Breast epithelium (tissue), 3 donors: ENCODE data around the gene NCOA5.
"Not testable (repeated sequence)": the region's sequence is repeated elsewhere in the genome, so short reads cannot be mapped to it uniquely, and the experiment has no call there.

Experiments used
- CTCF ChIP-seq, 3 donors: fragments of 450-650 bp; IDR thresholded peaks; one replicate each; pipeline ENCODE4 v1.5.1; 2016 to 2017; ENCODE audit warnings: antibody characterized with exemption in 3 of 3, mild to moderate bottlenecking in 3 of 3, moderate library complexity in 3 of 3
- POLR2A ChIP-seq: fragments of 450-650 bp; IDR thresholded peaks from one replicate; pipeline ENCODE4 v1.6.1; 2016; ENCODE audit warnings: antibody characterized with exemption, mild to moderate bottlenecking, moderate library complexity

DNA sequence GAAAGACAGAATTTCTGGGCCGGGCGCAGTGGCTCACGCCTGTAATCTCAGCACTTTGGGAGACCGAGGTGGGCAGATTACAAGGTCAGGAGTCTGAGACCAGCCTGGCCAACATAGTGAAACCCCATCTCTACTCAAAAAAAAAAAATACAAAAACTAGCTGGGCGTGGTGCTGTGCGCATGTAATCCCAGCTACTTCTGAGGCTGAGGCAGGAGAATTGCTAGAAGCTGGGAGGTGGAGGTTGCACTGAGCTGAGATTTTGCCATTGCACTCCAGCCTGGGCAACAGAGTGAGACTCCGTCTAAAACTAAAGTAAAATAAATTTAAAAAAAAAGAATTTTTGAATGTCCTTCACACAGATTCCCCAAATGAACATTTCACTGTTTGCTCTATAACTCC, 10.7 kb upstream of the NCOA5 start:
- TF ChIP-seq CTCF (IDR thresholded peaks at IDR 0.05); POLR2A: not testable (repeated sequence)
